Endodermal cell (in vitro differentiated cells): ENCODE data around the gene SPTB. TPM values are rescaled to one million over a fixed set of nuclear protein-coding genes. Genes with fewer than 3 reads are reported as not detected.

Experiments
- DNase-seq: peaks from one replicate; pipeline ENCODE4 v3.0.0-alpha.2; 2017
- H3K27ac ChIP-seq: 2 replicates; pipeline ENCODE4 v1.5.1; 2013; ENCODE audit warnings: mild to moderate bottlenecking, low read depth, low read length, moderate library complexity
- H3K27me3 ChIP-seq: 2 replicates; pipeline ENCODE4 v1.6.1; 2013; ENCODE audit warnings: mild to moderate bottlenecking, low read length, moderate library complexity; ENCODE audit not compliant: insufficient read depth, control insufficient read depth, poor library complexity, severe bottlenecking
- H3K36me3 ChIP-seq: 2 replicates; pipeline ENCODE4 v1.7.0; 2013; ENCODE audit warnings: mild to moderate bottlenecking, low read length, moderate library complexity; ENCODE audit not compliant: control insufficient read depth, insufficient read depth
- H3K4me1 ChIP-seq: one replicate; pipeline ENCODE4 v1.7.0; 2013; ENCODE audit warnings: low read length; ENCODE audit not compliant: control insufficient read depth, insufficient read depth
- H3K4me3 ChIP-seq: 2 replicates; pipeline ENCODE4 v1.5.1; 2013; ENCODE audit warnings: mild to moderate bottlenecking, low read length, moderate library complexity
- H3K9ac ChIP-seq: 2 replicates; pipeline ENCODE4 v1.6.1; 2013; ENCODE audit warnings: mild to moderate bottlenecking, low read length, moderate library complexity; ENCODE audit not compliant: poor library complexity, severe bottlenecking; ENCODE audit errors: extremely low read depth
- H3K9me3 ChIP-seq: 2 replicates; pipeline ENCODE4 v1.6.1; 2013; ENCODE audit warnings: mild to moderate bottlenecking, low read length, moderate library complexity; ENCODE audit not compliant: control insufficient read depth
- H3K27ac Mint-ChIP-seq: 2 replicates; pipeline ENCODE4 v1.8.0; 2020; ENCODE audit warnings: mixed read lengths
- H3K27me3 Mint-ChIP-seq: 2 replicates; pipeline ENCODE4 v1.8.0; 2021; ENCODE audit warnings: mild to moderate bottlenecking, mixed read lengths; ENCODE audit not compliant: insufficient read depth
- H3K36me3 Mint-ChIP-seq: 2 replicates; pipeline ENCODE4 v1.8.0; 2020; ENCODE audit warnings: low read depth, mixed read lengths
- H3K4me1 Mint-ChIP-seq: 2 replicates; pipeline ENCODE4 v1.8.0; 2020; ENCODE audit warnings: mixed read lengths
- H3K4me3 Mint-ChIP-seq: 2 replicates; pipeline ENCODE4 v1.8.0; 2020; ENCODE audit warnings: mild to moderate bottlenecking, moderate library complexity, mixed read lengths
- H3K9me3 Mint-ChIP-seq: 2 replicates; pipeline ENCODE4 v1.8.0; 2020; ENCODE audit warnings: mild to moderate bottlenecking, mixed read lengths
- WGBS, 2 experiments: methylation state at CpG; one replicate each; pipeline versions ENCODE4 v1.1.5 to v1.1.7; 2013; ENCODE audit warnings: missing lambda C conversion rate in 2 of 2, mixed read lengths in 1 of 2; ENCODE audit not compliant: insufficient coverage in 1 of 2, insufficient read length in 1 of 2; 5-methylcytosine and 5-hydroxymethylcytosine counted together
- total RNA-seq, 2 donors: library from RNA; stranded (reverse); fragmentation: NEBNext Ultra II Directional in 1 of 2; extraction: Animal tissue kit (Norgen Biotek cat#: 25700) in 1 of 2; gene quantifications; 2 replicates in 1 of 2; 3 replicates in 1 of 2; pipeline ENCODE4 v1.2.1, GENCODE V29; 2021
- TF ChIP-seq, protein P1 (sequence below): fragments of 200-600 bp; sonication (generic); conservative IDR thresholded peaks from 2 replicates; pipeline ENCODE4 v1.5.0; 2021; ENCODE audit warnings: antibody characterized with exemption, mild to moderate bottlenecking

Gene SPTB
- total RNA-seq, 2 donors from 2014 or later: 0.77 to 1.4 TPM

DNA sequence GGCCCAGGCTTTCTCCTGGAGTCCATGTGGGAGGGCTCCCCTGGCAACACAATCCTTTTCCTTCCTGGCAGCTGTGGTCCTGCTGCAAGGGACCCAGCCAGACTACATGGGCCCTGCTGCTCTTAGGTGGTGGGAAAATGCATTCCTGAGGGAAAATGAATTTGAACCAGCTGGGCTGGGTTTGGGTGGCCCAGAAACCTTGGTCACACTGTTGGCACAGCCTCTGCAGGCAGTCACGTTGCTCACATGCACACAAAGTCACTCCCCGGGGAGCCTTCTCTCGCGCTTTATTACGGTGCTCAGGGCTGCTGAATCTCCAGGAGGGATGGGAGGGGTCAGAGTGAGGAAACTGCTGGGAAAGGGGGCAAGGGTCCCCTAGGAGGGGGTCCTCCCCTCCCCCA, 158.3 kb downstream of the SPTB start:
- H3K4me3 Mint-ChIP-seq: no peak overlapping the region
- H3K27me3 Mint-ChIP-seq: peaks cover 3% of the 10 kb centered on the region
- TF ChIP-seq, protein P1, sequence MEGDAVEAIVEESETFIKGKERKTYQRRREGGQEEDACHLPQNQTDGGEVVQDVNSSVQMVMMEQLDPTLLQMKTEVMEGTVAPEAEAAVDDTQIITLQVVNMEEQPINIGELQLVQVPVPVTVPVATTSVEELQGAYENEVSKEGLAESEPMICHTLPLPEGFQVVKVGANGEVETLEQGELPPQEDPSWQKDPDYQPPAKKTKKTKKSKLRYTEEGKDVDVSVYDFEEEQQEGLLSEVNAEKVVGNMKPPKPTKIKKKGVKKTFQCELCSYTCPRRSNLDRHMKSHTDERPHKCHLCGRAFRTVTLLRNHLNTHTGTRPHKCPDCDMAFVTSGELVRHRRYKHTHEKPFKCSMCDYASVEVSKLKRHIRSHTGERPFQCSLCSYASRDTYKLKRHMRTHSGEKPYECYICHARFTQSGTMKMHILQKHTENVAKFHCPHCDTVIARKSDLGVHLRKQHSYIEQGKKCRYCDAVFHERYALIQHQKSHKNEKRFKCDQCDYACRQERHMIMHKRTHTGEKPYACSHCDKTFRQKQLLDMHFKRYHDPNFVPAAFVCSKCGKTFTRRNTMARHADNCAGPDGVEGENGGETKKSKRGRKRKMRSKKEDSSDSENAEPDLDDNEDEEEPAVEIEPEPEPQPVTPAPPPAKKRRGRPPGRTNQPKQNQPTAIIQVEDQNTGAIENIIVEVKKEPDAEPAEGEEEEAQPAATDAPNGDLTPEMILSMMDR: no peak
- Histone ChIP-seq H3K4me1 (peaks cover 37% of the 10 kb centered on the region), H3K9me3 (no peaks in the 10 kb centered on the region), H3K36me3 (no peaks in the 10 kb centered on the region), H3K4me3 (no peak overlapping the region), H3K27ac (no peak overlapping the region), H3K9ac (no peak overlapping the region), H3K27me3 (no peaks in the 10 kb centered on the region)
- H3K36me3 Mint-ChIP-seq: peaks cover 3% of the 10 kb centered on the region
- H3K4me1 Mint-ChIP-seq: peaks cover 82% of the 10 kb centered on the region
- peak; percentile 51 for DNase-seq
- no peak overlapping the region for H3K27ac Mint-ChIP-seq
- no peaks in the 10 kb centered on the region for H3K9me3 Mint-ChIP-seq
- WGBS, 2 experiments: 75% methylated on average over 5 of the region's 5 CpGs; no CpG with 5 or more reads in 1 of the 2 experiments

GRCh38 chr14:64720131-64720576, 159.6 kb downstream of the SPTB start:
- H3K27ac Mint-ChIP-seq: peak overlapping the region; percentile 80
- H3K36me3 Mint-ChIP-seq: peaks cover 3% of the 10 kb centered on the region
- peak; percentile 44 for DNase-seq
- Histone ChIP-seq H3K9ac (no peak overlapping the region), H3K4me1 (peaks cover 34% of the 10 kb centered on the region), H3K27ac (no peak overlapping the region), H3K9me3 (no peaks in the 10 kb centered on the region), H3K4me3 (no peak overlapping the region), H3K36me3 (no peaks in the 10 kb centered on the region), H3K27me3 (no peaks in the 10 kb centered on the region)
- 89 to 90% methylated on average over 4 to 7 of the region's 7 CpGs for WGBS, 2 experiments
- peaks cover 3% of the 10 kb centered on the region for H3K27me3 Mint-ChIP-seq
- TF ChIP-seq, protein P1: no peak
- peaks cover 78% of the 10 kb centered on the region for H3K4me1 Mint-ChIP-seq
- no peaks in the 10 kb centered on the region for H3K9me3 Mint-ChIP-seq
- H3K4me3 Mint-ChIP-seq: no peak overlapping the region

- TF ChIP-seq, protein P1: no peak
- Histone ChIP-seq H3K4me1 (peaks cover 32% of the 10 kb centered on the region), H3K27me3 (no peaks in the 10 kb centered on the region), H3K27ac (no peak overlapping the region), H3K36me3 (no peaks in the 10 kb centered on the region), H3K9me3 (no peaks in the 10 kb centered on the region), H3K9ac (no peak overlapping the region), H3K4me3 (no peak overlapping the region)
- WGBS, 2 experiments: 92 to 93% methylated on average over 4 to 7 of the region's 7 CpGs
- H3K27me3 Mint-ChIP-seq: peaks cover 3% of the 10 kb centered on the region
- peaks cover 3% of the 10 kb centered on the region for H3K36me3 Mint-ChIP-seq
- H3K4me1 Mint-ChIP-seq: peaks cover 75% of the 10 kb centered on the region
- H3K27ac Mint-ChIP-seq: peak overlapping the region; percentile 80
- no peak overlapping the region for H3K4me3 Mint-ChIP-seq
- H3K9me3 Mint-ChIP-seq: no peaks in the 10 kb centered on the region
- peak; percentile 38 for DNase-seq
Measured at GRCh38 chr14:64719601-64720000, 160.1 kb downstream of the SPTB start.
